Stimulated activated CD4-positive, alpha-beta T cell treated with anti-CD3 and anti-CD28 coated beads, Interleukin-12 subunit alpha, Interleukin-12 subunit beta, amount 100 ng/mL, for 48 hours (primary cell): ENCODE results near the gene MIF4GD.
A peak's percentile ranks its signal among the peaks of the same experiment; 100 is the strongest.
"Not testable (repeated sequence)": the region's sequence is repeated elsewhere in the genome, so short reads cannot be mapped to it uniquely, and the experiment has no call there.

Source experiments
- DNase-seq, 3 donors: peaks; one replicate each; pipeline ENCODE4 v3.0.0-alpha.2; 2020; ENCODE audit warnings: low read depth in 2 of 3, low spot score in 1 of 3

The MIF4GD gene

DNA sequence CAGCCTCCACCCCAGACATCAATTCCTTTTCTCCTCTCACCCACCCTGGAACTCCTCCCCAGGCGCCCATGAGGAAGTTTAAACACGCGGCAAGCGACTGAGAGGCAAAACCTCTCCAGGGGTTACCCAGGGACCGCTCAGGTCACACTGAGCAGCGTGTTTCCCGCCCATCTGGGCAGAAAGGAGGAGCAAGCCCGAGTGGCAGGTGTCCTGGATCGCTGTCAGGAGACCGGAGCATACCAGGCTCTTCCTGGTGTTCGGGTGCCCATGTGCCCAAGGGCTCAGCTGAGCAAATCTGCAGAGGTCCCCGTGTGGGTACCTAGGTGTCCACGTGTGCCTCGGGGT is 17.7 kb upstream of the MIF4GD start:
- peak in 2 of 3 donors; percentile 28 to 50 for DNase-seq

GRCh38 chr17:75288359-75288758 is 17.3 kb upstream of the MIF4GD start:
- no peak for DNase-seq

DNA sequence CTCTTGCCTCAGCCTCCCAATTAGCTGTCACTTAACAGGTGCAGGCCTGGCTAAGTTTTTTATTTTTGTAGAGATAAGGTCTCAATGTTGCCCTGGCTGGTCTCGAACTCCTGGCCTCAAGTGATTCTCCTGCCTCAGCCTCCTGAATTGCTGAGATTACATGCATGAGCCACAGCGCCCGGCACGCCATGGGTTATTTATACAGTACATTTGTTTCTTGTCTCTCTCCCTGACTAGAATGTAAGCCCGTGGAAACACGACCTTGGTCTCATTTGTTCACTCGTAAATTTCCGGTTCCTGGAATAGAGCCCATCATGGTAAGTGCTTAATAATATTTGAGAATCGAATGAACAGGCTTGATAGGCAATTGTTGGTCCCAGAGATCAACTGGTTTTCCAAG is 16.2 kb upstream of the MIF4GD start:
- no peak for DNase-seq

DNA sequence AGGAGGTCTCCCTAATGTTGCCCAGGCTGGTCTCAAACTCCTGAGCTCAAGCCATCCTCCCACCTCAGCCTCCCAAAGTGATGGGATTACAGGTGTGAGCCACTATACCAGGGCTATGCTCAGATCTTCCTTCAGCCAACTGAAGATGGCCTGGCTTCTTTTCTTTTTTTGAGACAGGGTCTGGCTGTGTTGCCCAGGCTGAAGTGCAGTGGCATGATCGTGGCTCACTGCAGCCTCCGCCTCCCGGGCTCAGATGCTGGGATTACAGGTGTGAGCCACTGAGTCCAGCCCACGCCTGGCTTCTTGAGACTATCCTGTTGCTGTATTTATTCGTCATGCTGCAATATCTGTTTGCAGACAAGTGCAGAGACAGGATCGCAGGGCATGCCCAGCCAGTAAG is 14.1 kb upstream of the MIF4GD start:
- DNase-seq, result no peak

DNA sequence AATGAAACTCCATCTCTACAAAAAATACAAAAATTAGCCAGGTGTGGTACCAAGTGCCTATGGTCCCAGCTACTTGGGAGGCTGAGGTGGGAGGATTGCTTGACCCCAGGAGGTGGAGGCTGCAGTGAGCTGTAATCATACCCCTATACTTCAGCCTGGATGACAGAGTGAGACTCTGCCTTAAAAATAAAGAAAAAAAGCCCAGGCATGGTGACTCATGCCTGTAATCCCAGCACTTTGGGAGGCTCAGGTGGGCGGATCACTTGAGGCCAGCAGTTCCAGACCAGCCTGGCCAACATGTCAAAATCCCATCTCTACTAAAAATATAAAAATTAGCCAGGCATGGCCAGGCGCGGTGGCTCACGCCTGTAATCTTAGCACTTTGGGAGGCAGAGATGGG is 9.2 kb upstream of the MIF4GD start:
- DNase-seq, result not testable (repeated sequence)

- DNase-seq, result no peak
Observed at GRCh38 chr17:75277664-75278071, 6.6 kb upstream of the MIF4GD start.

DNA sequence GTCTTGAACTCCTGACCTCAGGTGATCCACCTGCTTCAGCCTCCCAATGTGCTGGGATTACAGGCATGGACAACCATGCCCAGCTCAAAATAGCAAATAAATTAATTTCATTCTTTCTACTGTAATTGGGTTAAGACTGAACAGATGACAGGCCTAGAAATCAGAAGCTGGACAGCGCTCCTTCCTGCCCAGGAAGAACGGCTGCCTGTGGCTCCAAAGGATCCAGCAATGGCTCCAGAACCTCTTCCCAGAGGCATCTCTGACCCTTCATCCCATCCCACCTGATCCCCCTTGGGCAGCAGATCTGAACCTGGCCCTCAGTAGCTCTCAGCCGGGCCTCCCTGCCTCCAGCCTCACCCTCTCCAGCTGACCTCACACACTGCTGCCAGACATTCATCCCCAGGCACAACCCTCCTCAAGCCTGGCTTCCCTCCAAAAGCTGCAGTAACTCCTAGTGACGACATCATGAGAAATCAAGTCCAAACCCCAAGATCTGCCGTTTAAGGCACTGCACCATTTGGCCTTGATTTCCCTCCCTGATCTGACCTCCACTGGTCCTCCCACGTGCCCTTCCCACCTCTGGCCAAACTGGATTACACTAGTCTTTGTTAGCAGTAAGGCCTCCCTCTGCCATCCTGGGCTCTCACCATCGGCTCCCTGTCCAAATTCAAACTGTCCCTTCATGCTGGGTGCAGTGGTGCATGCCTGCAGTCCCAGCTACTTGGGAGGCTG is 3.1 kb upstream of the MIF4GD start:
- DNase-seq, result no peak

DNA sequence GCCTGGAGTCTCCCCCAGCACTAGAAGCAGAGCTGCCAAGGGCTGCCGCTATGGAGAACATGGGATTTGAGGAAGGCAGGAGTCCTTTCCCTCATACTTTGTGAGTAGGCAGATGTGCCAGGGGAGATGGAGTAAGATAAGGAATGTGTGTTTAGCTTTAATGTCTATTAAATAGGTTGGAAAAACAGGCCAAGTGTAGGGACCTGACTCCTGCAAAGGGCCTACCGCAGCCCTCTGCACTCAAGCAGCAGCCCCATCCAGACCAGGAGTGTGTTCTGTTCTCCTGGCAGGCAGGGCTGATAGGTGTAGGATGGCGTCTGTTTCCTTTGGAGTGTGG is 1.8 kb upstream of the MIF4GD start:
- DNase-seq, result no peak

- DNase-seq, result no peak
Observed at GRCh38 chr17:75271955-75272847, 1.2 kb upstream of the MIF4GD start.

GRCh38 chr17:75271233-75271954 is 363 bp upstream of the MIF4GD start:
- DNase-seq, result peak; percentile 73 to 85 (median 82)

GRCh38 chr17:75270218-75270965 is 639 bp downstream of the MIF4GD start:
- DNase-seq, result peak; percentile 37 to 59 (median 45)

GRCh38 chr17:75269844-75270217 is 1.2 kb downstream of the MIF4GD start:
- no peak for DNase-seq

DNA sequence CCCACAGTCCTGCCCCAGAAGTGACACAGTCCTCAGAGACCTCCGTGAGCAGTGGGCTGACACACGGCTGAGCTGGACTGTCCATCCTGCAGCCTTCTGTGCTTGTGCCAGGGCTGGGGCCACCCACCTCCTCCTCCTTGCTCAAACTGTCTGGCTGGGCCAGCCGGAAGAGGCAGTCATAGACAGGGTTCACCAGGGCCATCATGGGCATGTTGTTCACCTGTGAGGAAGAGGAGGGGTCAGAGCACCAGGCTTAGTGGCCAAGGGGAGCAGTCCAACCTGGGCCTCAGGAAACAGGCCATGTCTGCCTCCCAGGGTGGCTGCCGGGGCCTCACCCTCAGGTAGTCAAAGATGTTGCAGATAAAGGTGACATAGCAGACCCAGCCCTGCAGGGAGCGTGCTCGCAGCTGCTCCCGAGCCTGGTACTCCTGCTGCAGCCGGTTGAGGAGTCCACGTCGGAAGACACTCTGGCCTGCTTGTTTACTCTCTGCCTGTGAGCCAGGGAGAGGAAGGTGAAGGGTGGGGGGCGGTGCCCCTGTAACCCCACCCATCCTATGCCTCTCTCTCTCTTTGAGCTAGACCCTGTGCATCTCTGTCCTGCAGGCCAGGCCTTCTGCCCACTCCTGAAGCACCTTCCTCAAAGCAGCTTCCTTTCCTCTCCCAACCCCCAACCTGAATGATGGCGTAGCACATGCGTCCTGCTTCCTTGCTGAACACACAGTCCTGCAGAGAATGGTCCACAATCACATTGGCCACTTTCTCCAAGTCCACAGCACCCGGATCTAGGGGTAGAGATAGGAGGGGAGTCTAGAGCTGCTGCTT is 3.4 kb downstream of the MIF4GD start:
- no peak for DNase-seq

GRCh38 chr17:75267153-75267410 is 3.9 kb downstream of the MIF4GD start:
- DNase-seq, result no peak

DNA sequence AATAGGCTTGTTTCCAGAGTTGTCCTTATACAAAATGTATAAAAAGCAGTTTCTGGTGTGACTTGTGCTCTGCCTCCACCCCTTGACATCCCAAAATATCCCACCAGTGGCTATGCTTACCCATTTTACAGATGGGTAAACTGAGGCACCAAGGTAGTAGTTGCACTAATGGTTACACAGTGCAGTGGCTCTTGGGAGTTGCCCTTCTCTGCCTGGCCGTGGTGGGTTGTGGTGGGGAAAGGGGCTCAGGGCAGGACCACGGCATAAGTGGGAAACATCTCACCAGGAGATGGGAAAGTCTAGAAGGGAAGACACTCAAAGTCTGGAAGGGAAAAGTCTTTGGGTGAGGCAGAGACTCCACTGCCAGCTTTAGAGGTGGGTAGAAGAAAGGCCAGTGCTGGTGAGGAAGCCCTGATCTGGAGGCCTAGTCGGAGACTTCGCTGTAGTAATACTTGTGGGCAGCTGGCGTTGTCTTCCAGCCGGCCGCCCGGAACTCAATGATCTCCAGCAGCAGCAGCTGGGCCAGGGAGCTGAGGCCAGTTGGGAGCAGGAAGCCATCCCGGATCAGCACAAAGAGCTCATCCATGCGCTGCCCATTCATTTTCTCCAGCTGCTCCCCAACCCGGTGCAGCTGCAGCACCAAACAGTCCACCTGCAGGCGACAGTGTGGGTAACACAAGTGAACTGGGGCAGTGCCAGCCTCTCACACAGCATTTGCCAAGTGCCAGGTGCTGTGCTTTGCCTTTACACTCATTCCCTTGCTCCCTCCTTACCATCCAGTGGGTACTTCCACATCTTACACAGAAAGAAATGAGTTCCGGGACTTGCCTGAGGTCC is 4.5 kb downstream of the MIF4GD start:
- no peak for DNase-seq

DNA sequence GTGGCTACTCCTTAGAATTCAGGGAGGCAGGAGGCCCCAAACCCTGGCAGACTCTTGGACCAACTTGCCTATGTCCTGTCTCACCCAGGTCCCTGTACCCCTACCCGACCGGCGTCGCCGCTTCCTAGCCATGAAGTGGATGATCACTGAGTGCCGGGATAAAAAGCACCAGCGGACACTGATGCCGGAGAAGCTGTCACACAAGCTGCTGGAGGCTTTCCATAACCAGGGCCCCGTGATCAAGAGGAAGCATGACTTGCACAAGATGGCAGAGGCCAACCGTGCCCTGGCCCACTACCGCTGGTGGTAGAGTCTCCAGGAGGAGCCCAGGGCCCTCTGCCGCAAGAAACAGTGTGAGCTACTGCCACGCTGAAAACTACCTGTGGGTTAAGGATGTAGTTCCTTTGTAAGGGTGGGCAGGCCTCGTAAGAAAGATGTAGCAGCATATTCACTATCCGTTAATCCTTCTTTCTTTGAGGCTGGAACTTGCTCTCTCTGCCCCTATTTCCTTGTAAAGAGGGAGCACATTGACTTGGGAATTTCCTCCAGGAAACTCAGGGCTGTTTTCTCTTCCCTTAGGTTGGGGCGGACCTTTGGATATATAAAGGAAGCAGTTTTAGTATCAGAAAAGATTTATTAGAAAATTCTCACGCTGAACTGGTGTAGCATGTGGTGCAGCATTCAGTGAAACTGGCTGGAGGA is 5.3 kb downstream of the MIF4GD start:
- no peak for DNase-seq

- no peak for DNase-seq
Observed at GRCh38 chr17:75263055-75263454, 8.0 kb downstream of the MIF4GD start.

GRCh38 chr17:75262112-75262606 is 8.9 kb downstream of the MIF4GD start:
- no peak for DNase-seq
